Subcutaneous preadipocyte (primary cell): ENCODE data around the gene CRIP2. TPM values are rescaled to one million over a fixed set of nuclear protein-coding genes. Genes with fewer than 3 reads are reported as not detected.

Source experiments
- total RNA-seq: library from RNA; depleted of rRNA; stranded (reverse); fragments of >200 nt; gene quantifications from 2 replicates; pipeline ENCODE4 v1.2.3, GENCODE V29; 2012

The CRIP2 gene, protein sequence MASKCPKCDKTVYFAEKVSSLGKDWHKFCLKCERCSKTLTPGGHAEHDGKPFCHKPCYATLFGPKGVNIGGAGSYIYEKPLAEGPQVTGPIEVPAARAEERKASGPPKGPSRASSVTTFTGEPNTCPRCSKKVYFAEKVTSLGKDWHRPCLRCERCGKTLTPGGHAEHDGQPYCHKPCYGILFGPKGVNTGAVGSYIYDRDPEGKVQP
- 22.8 and 24.6 TPM in 2 replicates for total RNA-seq

GRCh38 chr14:105474483-105475268 is at the start of gene CRIP2:
TSS of gene CRIP2 (plus strand) at chr14:105474821. CDS start at chr14:105474863, 42 bp downstream.

GRCh38 chr14:105486163-105486973 is 11.7 kb downstream of the CRIP2 start, which contains the start of gene CRIP1:
TSS of gene CRIP1 (plus strand) at chr14:105486886. CDS start at chr14:105487260, 374 bp downstream.

DNA sequence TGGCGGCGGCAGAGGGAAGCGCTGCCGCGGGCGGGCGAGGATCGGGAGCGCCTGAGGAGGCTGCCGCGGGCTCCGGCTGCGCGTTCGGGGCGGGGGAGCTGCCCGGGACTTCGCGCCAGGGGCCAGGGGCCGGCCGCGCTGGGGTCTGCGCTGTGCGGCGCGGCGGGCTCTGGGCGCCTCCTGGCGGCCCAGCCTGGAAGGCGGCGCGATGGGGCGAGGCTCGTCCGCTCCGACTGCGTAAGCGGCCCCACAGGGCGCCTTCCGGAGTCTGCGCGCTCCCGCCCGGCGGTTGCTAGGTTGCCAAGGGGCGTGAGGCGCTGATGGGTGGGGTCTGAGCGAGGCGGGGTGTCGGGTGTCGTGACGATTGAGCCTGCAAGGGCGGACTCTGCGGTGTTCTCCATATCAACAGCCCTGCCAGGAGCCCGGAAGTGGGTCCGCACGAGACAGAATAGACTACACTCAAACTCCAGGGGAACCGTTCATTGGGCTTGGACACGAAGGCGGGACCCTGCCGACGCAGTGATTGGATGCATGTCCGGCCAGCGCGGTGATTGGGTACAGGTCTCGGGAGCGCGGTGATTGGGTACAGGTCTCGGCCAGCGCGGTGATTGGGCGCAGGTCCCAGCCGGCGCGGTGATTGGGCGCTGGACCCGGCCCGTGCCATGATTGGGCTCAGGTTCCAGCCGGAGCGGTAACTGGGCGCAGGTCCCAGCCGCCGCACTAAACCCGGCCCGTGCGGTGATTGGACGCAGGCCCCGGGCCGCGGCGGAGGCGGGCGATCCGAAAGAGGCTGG is 16.1 kb downstream of the CRIP2 start, which contains the start of gene TEDC1:
TEDC1 (plus strand) TSS at position 675 of the 794 bp plus-strand sequence. CDS start 130 bp downstream, outside the sequence.

GRCh38 chr14:105525861-105526775 is 51.5 kb downstream of the CRIP2 start, which contains the start of gene TMEM121:
TSS of gene TMEM121 (plus strand) at chr14:105526583. CDS start at chr14:105528835, 2,252 bp downstream.

Other genes with a start within 250 kb of the CRIP2 start
- gene BTBD6, start 226.3 kb upstream of the CRIP2 start, total RNA-seq = 36.8 and 39.3 TPM in 2 replicates
- gene BRF1, start 173.8 kb upstream of the CRIP2 start, total RNA-seq = 29.8 and 40.1 TPM in 2 replicates
- 49.9 and 51.1 TPM in 2 replicates for gene PACS2, start 160.1 kb upstream of the CRIP2 start, total RNA-seq
- 0.20 and 0.73 TPM in 2 replicates for gene TEX22, start 76.3 kb upstream of the CRIP2 start, total RNA-seq
- 58.8 and 77.2 TPM in 2 replicates for gene MTA1, start 55.0 kb upstream of the CRIP2 start, total RNA-seq
- gene CRIP1, start 12.1 kb downstream of the CRIP2 start, total RNA-seq = 2.9 and 4.4 TPM in 2 replicates
- 8.5 and 15.6 TPM in 2 replicates for gene TEDC1, start 16.4 kb downstream of the CRIP2 start, total RNA-seq
- 2.9 and 3.3 TPM in 2 replicates for gene TMEM121, start 51.8 kb downstream of the CRIP2 start, total RNA-seq